GM19463 (cell line): ENCODE measurements around the gene TSHZ1.
A peak's percentile ranks its signal among the peaks of the same experiment; 100 is the strongest.

ENCODE experiments used
- ATAC-seq: cut with Tn5 transposase; IDR thresholded peaks from one replicate; pipeline ENCODE4 v1.9.1; 2021; ENCODE audit warnings: mild to moderate bottlenecking, moderate library complexity; ENCODE audit not compliant: unreplicated experiment

Gene TSHZ1

DNA sequence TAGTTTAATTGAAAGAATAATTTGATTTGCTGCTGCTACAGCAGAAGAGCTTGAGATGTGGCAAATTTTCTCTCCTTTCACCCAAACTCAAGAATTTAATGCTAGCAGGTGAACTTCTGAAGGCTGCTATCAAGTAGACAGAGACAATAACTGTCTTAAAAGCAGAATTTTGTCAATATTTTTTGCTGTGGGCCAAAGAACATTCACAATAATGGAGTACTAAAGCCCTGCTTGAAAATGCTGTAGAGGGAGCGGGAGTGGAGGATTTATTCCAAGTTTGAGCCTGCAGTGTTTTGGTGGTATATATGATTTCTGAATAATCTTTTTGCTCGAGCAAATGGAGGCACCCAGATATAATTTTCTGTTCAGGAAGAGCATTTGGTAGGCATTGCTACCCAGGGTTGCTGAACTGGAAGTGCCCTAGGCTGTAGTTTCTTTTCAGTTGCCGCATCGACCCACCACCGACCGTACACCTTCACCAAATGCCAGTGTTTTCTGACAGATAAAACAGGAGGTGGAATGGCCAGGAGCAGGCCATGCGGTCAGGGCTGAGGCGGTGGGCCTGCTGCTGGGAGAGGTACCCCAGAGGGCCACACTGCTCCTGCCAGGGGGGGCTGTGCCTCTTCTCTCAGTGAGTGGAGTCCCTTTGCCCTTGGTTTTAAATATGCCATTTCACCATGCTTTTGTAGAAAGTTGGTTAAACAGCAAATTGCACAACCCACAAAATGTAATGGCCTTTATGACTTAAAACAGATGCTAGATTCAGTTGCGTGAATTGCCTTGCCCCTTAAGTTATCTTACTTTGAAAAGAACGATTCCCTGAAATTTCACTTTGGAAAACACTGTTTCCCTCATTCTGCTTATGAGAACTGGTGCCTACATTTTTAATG is 36.4 kb downstream of the TSHZ1 start:
- ATAC-seq, result no peak

DNA sequence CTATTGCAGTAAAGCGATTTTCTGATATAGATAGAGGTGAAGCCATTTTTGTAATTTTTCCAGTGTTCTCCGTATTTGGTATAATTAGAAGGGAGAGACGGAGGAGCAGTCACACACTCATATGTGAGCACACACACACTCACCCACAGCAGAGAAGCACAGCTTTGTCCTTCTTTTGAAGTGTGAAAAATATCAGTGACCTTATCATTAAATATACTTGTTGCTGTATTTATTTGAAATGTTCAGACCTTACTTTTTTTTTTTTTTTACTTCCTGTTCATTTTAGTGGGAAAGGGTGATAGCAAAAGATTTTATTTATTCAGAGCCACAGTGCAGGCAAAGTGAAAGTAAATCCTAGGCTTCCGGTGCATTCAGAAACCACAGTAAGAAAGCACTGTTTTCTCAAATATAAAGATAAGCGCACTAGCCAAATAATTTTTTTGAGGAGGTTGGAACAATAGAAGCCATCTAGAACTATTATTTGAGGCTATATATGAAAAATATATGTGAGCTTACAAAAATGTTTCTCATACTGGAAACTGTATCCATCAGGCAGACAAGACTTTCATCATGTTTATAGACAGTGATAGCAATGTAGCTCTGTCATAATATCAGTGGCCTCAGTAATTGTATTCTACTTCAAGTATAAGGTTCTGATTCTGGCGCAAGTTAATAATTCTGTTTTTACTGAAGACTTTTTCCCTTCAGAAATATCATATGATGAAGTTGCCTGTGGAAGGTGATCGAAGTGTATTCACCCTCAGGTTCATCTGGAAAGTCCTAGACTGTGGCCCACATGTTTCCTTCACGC is 37.2 kb downstream of the TSHZ1 start:
- ATAC-seq, result peak; percentile 60

DNA sequence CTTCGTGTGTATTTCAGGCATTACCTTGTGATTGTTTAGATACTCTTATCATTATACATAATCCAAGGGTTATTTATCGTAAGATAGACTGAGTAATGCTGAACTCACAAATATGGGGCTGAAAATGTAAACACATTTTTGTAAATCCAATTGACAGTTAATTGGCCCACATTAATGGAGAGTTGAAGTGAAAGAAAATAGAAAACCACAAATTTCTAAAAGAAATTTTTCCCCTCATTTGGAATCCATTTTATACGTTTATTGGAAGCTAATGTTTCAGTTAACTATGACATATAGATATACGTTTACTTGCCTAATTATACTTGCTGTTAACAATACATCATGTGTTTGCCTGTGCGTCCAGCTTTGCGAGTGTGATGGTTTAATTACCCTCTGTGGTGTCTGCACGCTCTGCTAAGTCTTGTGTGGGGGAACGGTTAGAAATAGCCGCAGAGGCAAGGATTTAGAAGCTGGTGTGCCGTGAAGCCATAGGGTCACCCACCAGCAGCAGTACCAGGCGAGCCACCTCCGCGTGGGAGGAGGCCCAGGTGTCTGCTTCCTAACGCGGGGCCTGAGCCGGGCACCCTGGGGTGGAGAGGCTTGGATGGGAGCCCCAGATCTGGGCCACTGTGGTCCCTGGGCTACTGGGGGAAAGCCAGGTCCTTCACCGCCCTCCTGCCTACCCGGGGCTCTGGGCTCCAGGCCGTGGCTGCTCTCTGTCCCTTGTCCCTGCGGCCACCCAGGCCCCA is 38.0 kb downstream of the TSHZ1 start:
- no peak for ATAC-seq

DNA sequence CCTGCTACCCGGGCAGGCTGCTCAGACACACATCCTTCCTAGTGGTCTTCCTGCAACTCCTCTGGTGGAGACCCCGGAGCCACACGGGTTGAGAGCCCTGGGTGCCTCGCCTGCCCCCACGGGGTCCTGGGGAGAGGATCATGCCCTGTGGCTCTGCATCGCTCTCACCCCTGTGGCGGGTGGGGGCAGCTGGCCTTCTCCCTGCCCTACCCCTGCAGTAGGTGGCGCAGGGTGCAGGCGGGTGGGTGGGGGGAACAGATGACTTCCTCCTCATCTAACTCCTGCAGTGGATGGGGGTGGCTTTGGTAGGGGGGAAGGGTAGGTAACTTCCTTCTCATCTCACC is 38.5 kb downstream of the TSHZ1 start:
- no peak for ATAC-seq

- ATAC-seq, result no peak
Observed at GRCh38 chr18:75249672-75250470, 39.3 kb downstream of the TSHZ1 start.

GRCh38 chr18:75250471-75250821 is 39.8 kb downstream of the TSHZ1 start:
- ATAC-seq, result no peak

- no peak for ATAC-seq
Observed at GRCh38 chr18:75251466-75251865, 40.9 kb downstream of the TSHZ1 start.

DNA sequence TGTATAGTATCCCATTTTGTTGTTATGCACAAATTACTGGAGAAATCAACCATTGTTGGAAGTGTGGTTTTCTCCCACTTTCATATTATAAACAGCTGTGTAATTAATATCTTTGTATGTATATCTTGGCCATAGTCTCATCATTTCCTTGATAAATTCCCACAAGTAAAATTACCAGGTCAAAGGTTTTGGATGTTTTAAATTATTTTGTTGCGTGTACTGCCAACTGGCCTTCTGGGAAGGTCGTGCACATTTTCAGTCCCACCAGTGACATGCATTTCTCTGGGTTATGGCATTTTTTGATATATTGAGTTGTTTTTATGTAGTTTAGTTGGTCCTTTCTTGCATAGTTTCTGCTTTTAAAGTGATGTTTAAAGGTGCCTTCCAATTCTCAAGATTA is 41.5 kb downstream of the TSHZ1 start:
- ATAC-seq, result no peak

- ATAC-seq, result no peak
Observed at GRCh38 chr18:75253043-75253442, 42.4 kb downstream of the TSHZ1 start.

DNA sequence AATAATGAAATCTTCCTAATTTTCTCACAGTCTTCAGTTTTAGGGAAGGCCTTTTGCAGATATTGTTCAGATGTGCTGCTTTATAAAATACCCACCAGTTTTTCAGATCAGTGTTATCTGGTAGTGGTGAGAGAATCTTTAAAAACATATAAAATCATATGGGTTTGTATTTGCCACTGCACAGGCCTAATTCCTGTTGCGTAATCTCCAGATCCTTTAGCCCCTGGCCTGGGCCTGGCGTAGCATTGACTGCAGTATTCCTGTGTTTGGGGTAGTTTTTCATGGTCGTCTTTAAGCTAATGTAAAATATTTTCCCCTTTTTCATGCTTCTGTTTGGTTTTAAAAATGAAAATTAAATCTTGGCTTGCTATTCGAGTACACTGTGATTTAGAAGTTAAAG is 43.2 kb downstream of the TSHZ1 start:
- ATAC-seq, result no peak

- no peak for ATAC-seq
Observed at GRCh38 chr18:75255094-75255493, 44.5 kb downstream of the TSHZ1 start.

DNA sequence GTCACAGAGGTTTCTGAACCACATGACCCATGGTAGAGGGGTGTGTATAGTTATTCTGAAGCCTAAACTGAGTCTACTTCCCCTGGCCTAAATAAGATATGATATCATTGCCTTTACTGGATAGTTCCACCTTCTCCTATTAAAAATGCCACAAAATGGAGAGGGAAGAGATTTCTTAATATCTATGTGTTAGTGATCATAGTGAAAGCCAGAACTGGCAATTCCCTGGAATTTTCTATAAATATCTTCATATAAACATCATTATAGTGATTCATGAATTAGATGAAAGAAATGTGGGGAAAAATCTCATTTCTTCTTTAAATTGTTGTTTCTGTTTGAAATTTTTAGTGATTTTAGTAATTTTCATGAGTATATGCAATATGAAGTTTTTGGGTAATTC is 45.8 kb downstream of the TSHZ1 start:
- no peak for ATAC-seq

GRCh38 chr18:75257605-75258004 is 47.0 kb downstream of the TSHZ1 start:
- ATAC-seq, result no peak

GRCh38 chr18:75261430-75262223 is 51.0 kb downstream of the TSHZ1 start:
- ATAC-seq, result peak; percentile 88

- ATAC-seq, result no peak
Observed at GRCh38 chr18:75262511-75262910, 51.9 kb downstream of the TSHZ1 start.

- ATAC-seq, result no peak
Observed at GRCh38 chr18:75264195-75264594, 53.6 kb downstream of the TSHZ1 start.

DNA sequence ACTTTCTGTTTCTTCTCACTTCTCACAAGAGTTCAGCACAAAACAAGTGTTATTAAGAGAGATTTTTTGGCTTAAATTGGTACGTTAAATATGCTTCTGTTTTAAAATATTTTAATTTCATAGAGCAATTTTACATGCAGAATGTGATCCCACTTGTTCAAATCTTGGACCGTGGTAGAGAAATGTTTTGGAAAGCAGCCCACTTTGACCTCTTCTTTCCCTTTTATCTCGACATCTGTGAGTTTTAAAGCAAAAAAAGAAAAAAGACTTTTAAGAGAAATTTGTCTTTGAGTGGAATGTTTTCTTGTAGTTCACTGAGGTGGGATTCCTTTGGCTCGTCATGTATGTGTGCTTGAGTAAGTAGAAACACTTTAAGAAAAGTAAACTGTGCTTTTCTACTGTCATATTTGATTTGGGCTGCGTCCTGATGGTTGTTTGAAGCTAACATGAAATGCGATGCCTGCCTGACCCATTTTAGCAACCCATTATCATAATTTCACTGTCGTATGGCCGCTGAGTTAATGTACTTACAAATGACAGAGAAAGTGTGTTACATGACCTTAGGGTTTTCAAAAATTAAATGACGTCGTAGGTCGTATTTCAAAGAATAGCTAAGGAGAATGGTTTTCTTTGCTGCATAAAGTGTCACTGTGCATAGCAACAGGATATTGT is 54.5 kb downstream of the TSHZ1 start:
- ATAC-seq, result no peak

DNA sequence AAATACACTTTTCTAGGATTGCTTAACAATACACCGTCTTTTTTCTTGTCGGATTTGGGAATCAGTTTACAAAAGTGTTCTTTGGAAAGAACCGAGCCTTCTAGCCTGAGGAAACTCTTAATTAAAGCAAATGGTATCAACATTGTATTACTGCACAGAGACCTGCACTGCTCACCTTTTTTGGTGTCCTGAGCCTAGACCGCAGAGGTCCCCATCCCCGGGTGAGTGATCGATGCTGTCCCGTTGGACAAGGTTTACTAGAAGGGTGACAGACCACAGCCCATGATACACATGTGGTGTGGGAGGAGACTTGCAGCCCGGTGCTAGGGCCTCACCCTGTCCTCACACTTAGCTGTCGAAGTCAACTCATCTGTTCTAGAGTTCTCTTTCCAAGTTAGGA is 55.3 kb downstream of the TSHZ1 start:
- no peak for ATAC-seq

- peak; percentile 86 for ATAC-seq
Observed at GRCh38 chr18:75267643-75268363, 57.2 kb downstream of the TSHZ1 start.
